Breast epithelium (tissue), 3 donors: ENCODE measurements around the gene EARS2.

Experiments
- CTCF ChIP-seq, 3 donors: fragments of 450-650 bp; IDR thresholded peaks; one replicate each; pipeline ENCODE4 v1.5.1; 2016 to 2017; ENCODE audit warnings: antibody characterized with exemption in 3 of 3, mild to moderate bottlenecking in 3 of 3, moderate library complexity in 3 of 3
- POLR2A ChIP-seq: fragments of 450-650 bp; IDR thresholded peaks from one replicate; pipeline ENCODE4 v1.6.1; 2016; ENCODE audit warnings: antibody characterized with exemption, mild to moderate bottlenecking, moderate library complexity
- POLR2AphosphoS5 ChIP-seq, 3 donors: sonication (generic); formaldehyde crosslinking; IDR thresholded peaks; one replicate each; pipeline ENCODE4 v1.6.1; 2017; ENCODE audit warnings: antibody characterized with exemption in 3 of 3

- no peak for TF ChIP-seq CTCF (IDR thresholded peaks at IDR 0.05)
- no peak for TF ChIP-seq POLR2A
- TF ChIP-seq POLR2AphosphoS5 (IDR thresholded peaks at IDR 0.05), result no peak
Observed at GRCh38 chr16:23478566-23478965, 78.6 kb downstream of the EARS2 start.
